HG02885 (cell line): ENCODE data around the gene SUGP1.

Experiments
- ATAC-seq: cut with Tn5 transposase; IDR thresholded peaks from one replicate; pipeline ENCODE4 v1.9.1; 2021; ENCODE audit warnings: mild to moderate bottlenecking; ENCODE audit not compliant: unreplicated experiment, poor library complexity

The SUGP1 gene

GRCh38 chr19:19238126-19238894 is 82.0 kb downstream of the SUGP1 start:
- ATAC-seq, result no peak

- no peak for ATAC-seq
Measured at GRCh38 chr19:19236173-19236572, 84.1 kb downstream of the SUGP1 start.

- no peak for ATAC-seq
Measured at GRCh38 chr19:19234220-19234816, 86.0 kb downstream of the SUGP1 start.

- ATAC-seq, result no peak
Measured at GRCh38 chr19:19232261-19232721, 88.0 kb downstream of the SUGP1 start.

- no peak for ATAC-seq
Measured at GRCh38 chr19:19230999-19231398, 89.3 kb downstream of the SUGP1 start.

GRCh38 chr19:19229701-19230100 is 90.6 kb downstream of the SUGP1 start:
- ATAC-seq, result no peak

- no peak for ATAC-seq
Measured at GRCh38 chr19:19227217-19227616, 93.1 kb downstream of the SUGP1 start.

- ATAC-seq, result no peak
Measured at GRCh38 chr19:19226663-19227062, 93.6 kb downstream of the SUGP1 start.

- no peak for ATAC-seq
Measured at GRCh38 chr19:19226204-19226603, 94.1 kb downstream of the SUGP1 start.
